Activated CD4-positive, alpha-beta memory T cell treated with anti-CD3 and anti-CD28 coated beads for 36 hours (primary cell): ENCODE results near the gene CCDC85C. TPM values are rescaled to one million over a fixed set of nuclear protein-coding genes. Genes with fewer than 3 reads are reported as not detected.

Experiments
- CTCF ChIA-PET: fragments of 350-600 bp; sonication (Branson Sonifier 250); formaldehyde crosslinking; loops from one replicate; lab custom pipeline; 2021; ENCODE audit warnings: antibody characterized with exemption, inconsistent platforms; lab: Charles Lee
- POLR2A ChIA-PET: fragments of 350-600 bp; sonication (Branson Sonifier 250); formaldehyde crosslinking; loops from one replicate; lab custom pipeline; 2021; ENCODE audit warnings: antibody characterized with exemption; lab: Charles Lee
- DNase-seq: peaks from one replicate; pipeline ENCODE4 v3.0.0-alpha.2; 2020
- H3K27ac Mint-ChIP-seq: one replicate; pipeline ENCODE4 v1.8.0; 2021; ENCODE audit warnings: mixed read lengths
- H3K27me3 Mint-ChIP-seq: one replicate; pipeline ENCODE4 v1.8.0; 2021; ENCODE audit warnings: mixed read lengths
- H3K36me3 Mint-ChIP-seq: one replicate; pipeline ENCODE4 v1.8.0; 2021; ENCODE audit warnings: mixed read lengths
- H3K4me1 Mint-ChIP-seq: one replicate; pipeline ENCODE4 v1.8.0; 2021; ENCODE audit warnings: low read depth, mixed read lengths
- H3K4me3 Mint-ChIP-seq: one replicate; pipeline ENCODE4 v1.8.0; 2021; ENCODE audit warnings: mild to moderate bottlenecking, mixed read lengths
- H3K9me3 Mint-ChIP-seq: one replicate; pipeline ENCODE4 v1.8.0; 2021; ENCODE audit warnings: mixed read lengths
- intact Hi-C: fragments of 100-400 bp; cut with micrococcal nuclease; formaldehyde crosslinking; loops from one replicate; pipeline ENCODE4 v1.15.1; 2023
- total RNA-seq, 2 experiments: library from RNA; stranded (reverse); gene quantifications; one replicate each; pipeline ENCODE4 v1.2.3, GENCODE V29; 2021

The CCDC85C gene
- total RNA-seq, 2 experiments from 2014 or later: 10.7 to 12.3 TPM

- Mint-ChIP-seq H3K9me3 (no peaks in the 10 kb centered on the region), H3K27ac (no peak overlapping the region), H3K4me1 (peaks cover 4% of the 10 kb centered on the region), H3K36me3 (no peaks in the 10 kb centered on the region), H3K27me3 (no peaks in the 10 kb centered on the region), H3K4me3 (no peak overlapping the region)
- intact Hi-C loops: no loop called here
- DNase-seq: no peak
- ChIA-PET CTCF (no interaction called here), POLR2A (no interaction called here)
These were observed 19.2 kb downstream of the CCDC85C start for GRCh38 chr14:99584823-99585222.

GRCh38 chr14:99581938-99582337, 22.1 kb downstream of the CCDC85C start:
- no peak for DNase-seq
- ChIA-PET POLR2A (no interaction called here), CTCF (no interaction called here)
- H3K36me3 Mint-ChIP-seq: no peaks in the 10 kb centered on the region
- H3K4me3 Mint-ChIP-seq: no peak overlapping the region
- H3K27ac Mint-ChIP-seq: no peak overlapping the region
- no peaks in the 10 kb centered on the region for H3K9me3 Mint-ChIP-seq
- intact Hi-C loops: no loop called here
- no peaks in the 10 kb centered on the region for H3K4me1 Mint-ChIP-seq
- no peaks in the 10 kb centered on the region for H3K27me3 Mint-ChIP-seq

GRCh38 chr14:99581374-99581773, 22.6 kb downstream of the CCDC85C start:
- POLR2A ChIA-PET: no interaction called here
- H3K36me3 Mint-ChIP-seq: no peaks in the 10 kb centered on the region
- no peak for DNase-seq
- no peaks in the 10 kb centered on the region for H3K4me1 Mint-ChIP-seq
- CTCF ChIA-PET: no interaction called here
- no peaks in the 10 kb centered on the region for H3K9me3 Mint-ChIP-seq
- H3K27ac Mint-ChIP-seq: no peak overlapping the region
- H3K4me3 Mint-ChIP-seq: no peak overlapping the region
- H3K27me3 Mint-ChIP-seq: no peaks in the 10 kb centered on the region
- intact Hi-C loops: no loop called here

- Mint-ChIP-seq H3K36me3 (no peaks in the 10 kb centered on the region), H3K27me3 (no peaks in the 10 kb centered on the region), H3K4me3 (no peak overlapping the region), H3K4me1 (peaks cover 2% of the 10 kb centered on the region), H3K27ac (no peak overlapping the region), H3K9me3 (no peaks in the 10 kb centered on the region)
- intact Hi-C loops: no loop called here
- DNase-seq: no peak
- ChIA-PET CTCF (no interaction called here), POLR2A (no interaction called here)
These were observed 24.0 kb downstream of the CCDC85C start for GRCh38 chr14:99579903-99580571.

- intact Hi-C loops: no loop called here
- ChIA-PET CTCF (interaction anchor here (0.7 kb wide), 1 partner anchor 49 kb away, joined by 3 read pairs; no protein-coding TSS in a partner anchor), POLR2A (no interaction called here)
- Mint-ChIP-seq H3K4me3 (no peak overlapping the region), H3K36me3 (no peaks in the 10 kb centered on the region), H3K9me3 (no peaks in the 10 kb centered on the region), H3K27me3 (no peaks in the 10 kb centered on the region), H3K27ac (no peak overlapping the region), H3K4me1 (peaks cover 2% of the 10 kb centered on the region)
- DNase-seq: no peak
These were observed 24.7 kb downstream of the CCDC85C start for GRCh38 chr14:99579120-99579836.

- ChIA-PET POLR2A (no interaction called here), CTCF (interaction anchor here (0.7 kb wide), 1 partner anchor 50 kb away, joined by 3 read pairs; no protein-coding TSS in a partner anchor)
- Mint-ChIP-seq H3K4me3 (no peak overlapping the region), H3K9me3 (no peaks in the 10 kb centered on the region), H3K27ac (no peak overlapping the region), H3K4me1 (peaks cover 2% of the 10 kb centered on the region), H3K27me3 (no peaks in the 10 kb centered on the region), H3K36me3 (no peaks in the 10 kb centered on the region)
- intact Hi-C loops: no loop called here
- DNase-seq: no peak
These were observed 25.4 kb downstream of the CCDC85C start for GRCh38 chr14:99578541-99579101.

- CTCF ChIA-PET: interaction anchor here (1.1 to 1.2 kb wide), 2 partner anchors 17 to 111 kb away, joined by 4 read pairs; no protein-coding TSS in a partner anchor
- H3K9me3 Mint-ChIP-seq: no peaks in the 10 kb centered on the region
- peaks cover 2% of the 10 kb centered on the region for H3K4me1 Mint-ChIP-seq
- intact Hi-C loops: no loop called here
- no peak for DNase-seq
- no peak overlapping the region for H3K27ac Mint-ChIP-seq
- H3K27me3 Mint-ChIP-seq: no peaks in the 10 kb centered on the region
- POLR2A ChIA-PET: no interaction called here
- H3K36me3 Mint-ChIP-seq: no peaks in the 10 kb centered on the region
- H3K4me3 Mint-ChIP-seq: no peak overlapping the region
These were observed 27.0 kb downstream of the CCDC85C start for GRCh38 chr14:99576761-99577705.

GRCh38 chr14:99576304-99576703, 27.7 kb downstream of the CCDC85C start:
- H3K27ac Mint-ChIP-seq: no peak overlapping the region
- CTCF ChIA-PET: interaction anchor here (1.1 to 1.2 kb wide), 2 partner anchors 18 to 112 kb away, joined by 4 read pairs; no protein-coding TSS in a partner anchor

GRCh38 chr14:99575043-99576023, 28.7 kb downstream of the CCDC85C start:
- ChIA-PET CTCF (interaction anchor here (1.1 to 1.2 kb wide), 3 partner anchors 19 to 310 kb away, joined by 3 to 4 read pairs (median 4); no protein-coding TSS in a partner anchor), POLR2A (no interaction called here)
- H3K4me3 Mint-ChIP-seq: no peak overlapping the region
- H3K27ac Mint-ChIP-seq: no peak overlapping the region
- DNase-seq: peak; percentile 12
- H3K4me1 Mint-ChIP-seq: peaks cover 2% of the 10 kb centered on the region
- no peaks in the 10 kb centered on the region for H3K36me3 Mint-ChIP-seq
- intact Hi-C loops: no loop called here
- H3K9me3 Mint-ChIP-seq: no peaks in the 10 kb centered on the region
- no peaks in the 10 kb centered on the region for H3K27me3 Mint-ChIP-seq

More at GRCh38 chr14:99576304-99576703, 27.7 kb downstream of the CCDC85C start:
- POLR2A ChIA-PET: no interaction called here
- intact Hi-C loops: no loop called here
- Mint-ChIP-seq H3K36me3 (no peaks in the 10 kb centered on the region), H3K9me3 (no peaks in the 10 kb centered on the region), H3K4me3 (no peak overlapping the region), H3K4me1 (peaks cover 2% of the 10 kb centered on the region), H3K27me3 (no peaks in the 10 kb centered on the region)
- DNase-seq: no peak

- ChIA-PET CTCF (interaction anchor here (1.2 kb wide), 1 partner anchor 312 kb away, joined by 3 read pairs; no protein-coding TSS in a partner anchor), POLR2A (no interaction called here)
- no peaks in the 10 kb centered on the region for H3K36me3 Mint-ChIP-seq
- no peaks in the 10 kb centered on the region for H3K27me3 Mint-ChIP-seq
- no peak for DNase-seq
- H3K4me3 Mint-ChIP-seq: no peak overlapping the region
- intact Hi-C loops: no loop called here
- peaks cover 2% of the 10 kb centered on the region for H3K4me1 Mint-ChIP-seq
- H3K9me3 Mint-ChIP-seq: no peaks in the 10 kb centered on the region
- no peak overlapping the region for H3K27ac Mint-ChIP-seq
These were observed 29.7 kb downstream of the CCDC85C start for GRCh38 chr14:99574099-99574880.
